Femur (tissue), 1 donor: ENCODE data around the gene MAB21L4.
A peak's percentile ranks its signal among the peaks of the same experiment; 100 is the strongest.

Source experiments
- DNase-seq: peaks from one replicate; pipeline ENCODE4 v3.0.0-alpha.2; 2017

MAB21L4 gene

DNA sequence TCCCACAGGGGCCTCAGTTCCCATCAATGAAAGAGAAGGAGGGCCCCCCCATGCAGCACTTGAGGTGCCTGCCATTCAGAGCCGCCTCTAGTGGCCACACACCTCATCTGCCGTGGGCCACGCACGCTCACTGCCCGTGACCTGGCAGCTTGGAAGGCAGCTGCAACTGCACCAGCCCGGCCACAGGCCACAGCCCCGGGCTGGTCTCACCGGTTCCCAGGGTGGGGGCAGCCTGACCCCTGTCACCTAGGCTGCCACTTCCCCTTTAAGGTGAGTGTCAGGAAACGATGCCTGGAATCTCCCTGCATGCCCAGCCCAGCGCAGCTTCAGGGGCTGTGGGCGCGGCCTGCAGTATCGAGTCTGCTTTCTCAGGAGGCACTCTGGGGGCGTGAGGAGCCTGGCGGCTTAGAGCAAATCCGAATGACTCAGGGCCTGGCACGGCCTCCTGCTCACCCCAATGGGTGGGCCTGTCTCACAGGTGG lies 2.6 kb downstream of the MAB21L4 start:
- DNase-seq: peak; percentile 54

DNA sequence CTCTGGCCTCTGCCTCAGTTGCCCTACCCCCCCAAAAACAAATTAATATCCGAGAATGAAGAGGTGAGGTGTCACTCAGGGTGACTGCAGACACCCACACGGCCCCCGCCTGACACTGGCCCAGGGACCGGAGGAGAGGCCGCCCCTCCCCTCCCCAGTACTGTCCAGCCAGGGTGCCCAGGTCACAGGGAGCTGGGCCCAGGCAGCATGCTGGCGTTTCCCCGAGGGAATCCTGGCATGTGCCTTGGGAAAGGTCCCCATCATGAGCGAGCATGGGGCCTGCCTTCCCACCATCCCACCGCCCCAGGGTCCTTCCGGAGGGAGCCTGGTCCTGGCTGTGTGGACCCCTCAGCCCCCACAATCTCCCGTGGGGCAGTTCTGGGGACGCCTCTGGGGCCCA lies 3.0 kb downstream of the MAB21L4 start:
- DNase-seq: no peak

DNA sequence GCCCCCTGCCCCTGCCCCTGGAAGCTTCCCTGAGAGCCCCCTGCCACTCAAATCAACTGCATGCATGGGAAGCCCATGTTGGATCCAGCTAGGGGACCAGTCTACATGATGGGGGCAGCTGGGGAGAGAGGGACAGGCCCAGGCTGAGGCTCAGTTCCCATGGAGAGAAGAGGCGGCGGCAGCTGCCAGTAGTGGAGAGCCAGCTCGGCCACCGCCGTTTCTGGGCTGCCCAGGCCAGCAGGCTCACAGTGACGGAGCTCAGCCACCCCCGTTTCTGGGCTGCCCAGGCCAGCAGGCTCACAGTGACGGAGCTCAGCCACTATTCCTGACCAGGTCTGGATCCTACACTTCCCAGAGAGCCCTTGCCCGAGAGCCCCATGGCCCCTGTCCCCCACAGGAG lies 3.6 kb downstream of the MAB21L4 start:
- no peak for DNase-seq

DNA sequence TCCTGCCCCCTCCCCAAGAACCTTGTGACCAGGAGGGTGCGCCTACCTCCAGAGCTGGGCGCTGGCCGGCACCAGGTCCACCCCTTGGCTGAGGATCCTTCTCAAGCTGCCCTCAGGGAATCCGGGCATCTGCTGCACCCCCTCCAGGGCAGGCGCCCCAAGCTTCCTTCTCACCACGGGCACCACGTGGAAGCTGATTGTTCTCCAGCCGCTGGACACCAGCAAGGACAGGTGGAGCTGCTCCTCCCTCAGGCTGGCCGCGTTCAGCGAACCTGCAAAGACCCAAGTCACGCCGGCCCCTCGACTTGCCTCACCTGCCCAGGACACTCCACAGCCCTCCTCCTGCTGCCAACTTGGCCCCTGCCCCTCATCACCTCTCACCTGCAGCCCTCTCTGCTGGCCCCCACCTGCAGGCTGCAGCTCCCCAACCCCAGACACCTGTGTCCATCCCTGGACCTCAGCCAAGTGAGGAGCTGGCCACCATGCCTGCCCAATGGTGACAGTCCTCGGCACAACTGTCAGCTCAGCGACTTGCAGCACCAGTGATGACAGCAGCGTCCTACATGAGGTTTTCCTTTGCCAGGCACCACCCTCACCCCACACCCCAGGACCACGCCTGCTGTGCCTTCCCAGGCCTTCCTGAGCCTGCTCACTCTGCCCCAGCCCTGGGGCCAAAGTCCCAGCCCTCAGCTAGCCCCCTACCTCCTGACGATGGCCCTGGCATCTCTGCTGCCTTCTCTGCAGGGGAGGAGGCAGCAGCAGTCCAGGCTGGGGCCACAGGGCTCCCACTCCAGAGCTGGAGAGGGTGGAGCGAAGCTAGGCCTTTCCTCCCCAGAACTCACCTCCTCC lies 4.2 kb downstream of the MAB21L4 start:
- DNase-seq: no peak

DNA sequence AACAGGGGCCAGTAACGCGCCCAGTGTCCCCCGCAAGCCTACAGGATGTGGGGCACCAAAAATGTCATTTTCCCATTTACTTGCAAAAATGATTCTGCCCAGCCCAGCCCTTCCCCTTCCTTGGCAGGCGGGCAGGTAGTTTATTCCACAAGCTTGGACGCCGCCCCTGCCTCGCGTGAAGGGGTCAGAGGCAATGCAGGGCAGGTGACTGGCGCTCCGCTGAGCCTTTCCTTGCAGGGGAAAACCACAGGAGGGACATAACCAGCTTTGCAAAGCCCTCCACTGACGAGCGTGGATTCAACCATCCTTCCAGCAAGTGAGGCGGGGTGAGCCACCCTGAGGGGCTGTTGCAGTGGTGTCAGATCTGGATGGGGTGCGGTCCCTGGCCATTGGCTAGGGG lies 5.3 kb downstream of the MAB21L4 start:
- no peak for DNase-seq

DNA sequence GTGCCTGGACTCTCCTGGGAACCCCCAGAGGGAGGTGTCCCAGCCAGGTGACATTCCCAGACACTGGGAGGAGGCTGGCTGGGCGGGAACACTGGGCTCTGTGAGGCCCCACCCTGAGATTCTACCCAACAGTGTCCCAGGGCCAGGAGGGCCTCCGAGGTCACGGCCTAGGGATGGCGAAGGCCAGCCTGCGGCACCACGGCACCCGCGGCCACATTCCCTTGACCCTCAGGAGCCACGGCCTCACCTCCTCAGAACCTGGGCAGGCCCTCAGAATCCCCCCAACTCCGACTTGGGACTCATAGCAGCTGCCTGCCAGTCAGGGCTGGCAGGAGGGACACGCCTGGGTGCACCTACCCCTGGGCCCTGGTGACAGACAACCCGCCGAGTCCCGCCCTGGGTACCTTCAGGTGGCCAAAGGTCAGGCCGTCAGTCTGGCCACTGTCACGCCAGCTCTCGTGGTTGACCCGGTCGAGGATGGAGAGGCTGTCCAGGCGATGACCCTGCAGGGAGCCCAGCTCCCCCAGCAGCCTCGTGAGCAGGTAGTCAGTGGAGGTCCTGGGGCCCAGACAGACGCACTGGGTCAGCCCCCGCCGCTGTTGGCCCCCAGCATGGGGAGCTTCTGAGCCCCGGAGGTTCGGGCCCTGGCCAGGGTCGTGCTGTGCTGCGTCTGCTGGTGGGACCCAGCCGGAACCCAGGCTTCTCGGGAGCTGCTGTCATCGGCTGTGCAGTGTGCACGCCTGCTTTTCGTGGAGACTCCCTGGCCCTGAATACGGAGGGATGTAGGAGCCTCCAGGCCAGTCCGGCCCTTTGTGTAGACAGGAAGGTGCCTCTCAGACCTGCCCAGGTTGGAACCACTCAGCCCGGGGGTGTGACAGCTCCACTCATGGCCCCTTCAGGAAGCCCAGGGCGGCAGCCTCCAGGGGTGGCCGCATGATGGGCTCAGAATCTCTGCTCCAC lies 6.1 kb downstream of the MAB21L4 start:
- DNase-seq: no peak

DNA sequence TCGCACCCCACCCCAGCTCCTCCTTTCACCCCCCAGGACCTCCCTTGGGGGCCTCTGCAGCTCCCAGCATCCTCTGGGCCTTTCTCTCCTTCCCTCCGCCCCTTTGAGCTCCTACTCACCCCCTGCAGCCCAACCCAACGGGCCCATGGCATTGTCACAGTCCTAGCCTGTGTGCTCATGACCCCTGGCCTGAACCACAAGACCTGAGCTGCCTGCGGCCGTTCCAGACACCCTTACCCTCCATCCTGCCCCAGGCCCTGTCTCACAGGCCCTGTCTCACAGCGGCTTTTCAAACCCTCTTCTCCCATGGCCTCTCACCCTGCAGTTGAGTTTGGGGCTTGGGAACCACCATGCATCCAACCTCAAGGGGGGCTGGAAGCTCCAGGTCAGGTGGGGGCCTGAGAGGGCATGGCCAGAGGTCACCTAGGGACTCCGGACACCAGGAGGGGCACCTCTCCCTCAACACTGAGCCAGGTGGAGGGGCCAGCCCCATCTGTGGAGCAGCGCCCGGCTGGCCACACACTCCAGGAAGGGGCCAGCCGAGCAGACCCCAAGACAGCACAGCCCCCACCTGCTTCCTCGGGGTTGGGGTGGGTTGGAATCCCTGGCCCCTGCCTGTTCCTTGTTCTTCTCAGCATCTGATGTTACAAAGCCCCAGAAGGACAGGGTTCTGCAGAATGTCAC lies 6.9 kb downstream of the MAB21L4 start:
- DNase-seq: no peak

DNA sequence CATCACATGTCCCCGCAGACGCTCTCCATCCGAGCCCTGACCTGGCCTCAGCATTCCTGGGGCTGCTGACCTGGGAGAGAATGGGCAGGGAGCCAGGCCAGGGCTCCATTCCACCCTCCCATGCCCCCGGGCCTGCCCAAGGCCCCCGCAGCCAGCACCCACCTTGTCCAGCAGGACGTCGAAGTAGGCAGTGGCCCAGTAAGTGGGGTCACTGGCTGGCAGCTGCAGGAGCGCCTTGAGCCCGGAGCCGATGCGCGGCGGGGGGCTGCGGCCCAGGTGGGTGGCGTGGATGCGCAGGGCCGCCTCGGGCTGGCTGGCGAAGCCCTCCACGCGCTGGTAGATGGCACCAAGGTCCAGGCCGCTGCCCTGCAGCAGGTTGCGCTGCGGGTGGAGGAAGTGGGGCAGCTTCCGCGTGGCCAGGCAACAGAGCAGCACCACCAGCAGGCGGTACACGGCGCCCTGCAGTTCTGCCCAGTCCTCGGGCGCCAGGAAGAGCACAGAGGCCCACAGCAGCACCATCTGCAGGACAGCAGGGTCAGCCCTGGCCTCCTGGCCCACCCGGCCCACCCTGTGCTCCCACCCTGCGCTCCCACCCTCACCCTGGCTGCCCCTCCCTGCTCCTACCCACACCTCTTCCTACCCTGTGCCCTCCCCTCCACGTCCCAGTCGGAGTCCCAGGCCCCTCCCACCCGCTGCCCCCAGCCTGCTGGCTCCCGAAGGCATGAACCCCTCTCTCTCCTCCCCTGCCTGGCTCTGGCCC lies 7.6 kb downstream of the MAB21L4 start:
- no peak for DNase-seq

DNA sequence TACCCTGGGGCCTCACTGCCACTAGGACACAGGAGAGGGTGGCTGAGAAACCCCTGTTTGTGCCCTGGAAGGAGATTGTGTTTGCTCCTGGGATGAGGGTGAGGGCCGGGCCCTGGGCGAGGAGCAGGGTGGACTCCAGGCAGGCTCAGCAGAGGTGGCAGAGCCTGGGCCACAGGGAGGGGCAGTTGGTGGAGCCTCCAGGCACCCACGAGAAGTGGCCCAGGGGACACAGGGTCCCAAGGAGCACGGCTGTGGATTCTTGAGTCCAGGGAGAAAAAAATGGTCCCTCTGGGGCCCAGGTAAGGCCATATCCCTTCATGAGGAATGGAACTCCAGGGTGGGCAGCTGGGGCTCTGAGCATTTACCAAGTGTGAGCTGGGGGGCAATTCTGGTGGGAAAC lies 8.3 kb downstream of the MAB21L4 start:
- DNase-seq: no peak

DNA sequence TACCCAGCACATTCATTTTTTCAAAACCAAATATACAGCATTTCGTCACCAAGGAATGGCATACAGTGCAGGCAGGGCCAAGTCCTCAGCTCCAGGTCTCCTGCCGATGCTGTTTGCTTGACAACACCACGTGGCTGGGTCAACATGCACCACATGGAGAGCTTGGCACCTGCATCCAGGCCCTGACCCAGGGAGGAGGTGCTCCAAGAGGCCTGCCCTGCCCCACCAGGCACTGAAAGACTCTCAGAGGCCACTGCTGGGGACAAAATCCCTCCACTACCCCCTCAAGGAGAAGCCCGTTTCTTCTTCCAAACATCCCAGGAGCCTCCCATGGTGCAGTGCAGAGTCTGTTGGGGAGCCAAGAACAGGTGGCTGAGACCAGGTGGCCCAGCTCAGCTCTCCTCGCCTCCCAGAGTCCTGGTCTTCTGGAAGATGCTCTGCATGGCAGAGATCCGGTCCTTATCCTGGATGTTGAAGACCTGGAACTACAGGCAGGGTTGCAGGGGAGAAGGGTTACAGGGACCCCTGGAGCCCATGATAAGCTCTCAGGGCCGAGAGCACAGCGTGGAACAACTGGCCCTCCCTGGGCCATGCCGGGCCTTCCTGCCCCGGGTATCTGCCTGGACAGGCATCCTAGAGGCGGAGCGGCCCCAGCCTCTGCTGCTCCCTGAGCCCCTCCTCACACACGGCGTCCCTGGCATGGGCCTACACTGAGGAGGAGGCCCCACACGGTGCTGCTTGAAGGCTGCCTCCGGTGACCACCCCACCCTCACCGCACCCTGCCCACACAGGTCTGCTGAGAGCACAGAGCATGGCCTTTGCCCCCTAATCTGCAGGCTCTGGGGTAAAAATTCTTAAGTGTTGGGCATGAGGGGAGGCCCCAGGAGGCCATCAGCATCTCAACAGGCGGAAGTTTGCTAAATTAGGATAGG lies 9.0 kb downstream of the MAB21L4 start:
- no peak for DNase-seq

DNA sequence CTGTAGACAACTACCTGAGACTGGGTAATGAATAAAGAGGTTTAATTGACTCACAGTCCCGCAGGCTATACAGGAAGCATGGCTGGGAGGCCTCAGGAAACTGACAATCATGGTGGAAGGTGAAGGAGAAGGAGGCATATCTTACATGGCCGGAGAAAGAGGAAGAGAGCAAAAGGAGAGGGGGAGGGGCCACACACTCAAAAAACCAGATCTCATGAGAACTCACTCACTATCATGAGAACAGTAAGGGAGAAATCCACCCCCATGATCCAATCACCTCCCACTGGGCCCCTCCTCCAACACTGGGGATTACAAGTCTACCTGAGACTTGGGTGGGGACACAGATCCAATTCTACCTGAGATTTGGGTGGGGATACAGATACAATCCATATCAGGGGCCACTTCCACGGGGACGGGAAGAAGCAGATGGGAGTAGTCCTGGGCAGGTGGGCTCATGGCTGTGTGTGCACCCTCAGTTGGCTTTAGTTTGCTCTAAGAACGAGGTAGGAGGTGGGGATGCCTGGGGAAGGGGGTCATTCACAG lies 9.9 kb downstream of the MAB21L4 start:
- DNase-seq: no peak

DNA sequence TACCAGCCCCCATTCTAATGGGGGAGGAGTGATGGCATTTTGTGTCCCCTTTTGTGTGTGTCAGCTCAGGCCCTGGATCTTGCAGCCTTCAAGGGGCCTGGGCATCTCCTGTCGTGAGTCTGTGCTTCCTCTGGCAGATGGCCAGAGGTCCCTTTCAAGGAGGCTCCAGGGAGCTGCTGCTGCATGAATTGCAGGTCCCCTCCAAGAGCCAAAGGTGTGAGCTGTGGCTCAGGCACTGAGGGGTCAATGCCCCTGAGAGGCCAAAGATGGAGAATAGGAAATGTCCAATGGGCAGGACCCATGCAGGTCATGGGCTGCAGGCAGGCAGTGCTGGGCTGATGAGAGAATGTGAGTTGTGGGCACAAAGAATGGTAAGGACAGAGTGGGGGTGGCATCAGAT lies 10.4 kb downstream of the MAB21L4 start:
- DNase-seq: no peak

DNA sequence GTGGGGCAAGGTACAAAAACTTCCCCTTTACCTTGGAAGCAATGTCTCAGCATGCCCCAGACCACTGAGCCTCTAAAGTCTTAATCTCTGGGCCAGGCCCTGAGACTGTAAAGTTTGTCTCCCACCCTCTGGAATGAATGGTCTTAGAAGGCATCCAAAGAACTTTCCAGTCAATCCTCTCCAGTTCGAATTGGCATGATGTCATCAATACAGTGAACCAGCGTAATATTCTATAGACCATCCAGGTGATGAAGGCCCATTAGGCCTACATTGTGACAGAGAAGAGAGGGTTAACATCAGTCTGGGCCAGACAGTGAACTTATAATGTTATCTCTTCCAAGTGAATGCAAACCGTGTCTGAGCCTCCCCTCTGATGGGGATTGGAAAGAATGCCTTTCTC lies 11.2 kb downstream of the MAB21L4 start:
- DNase-seq: no peak

DNA sequence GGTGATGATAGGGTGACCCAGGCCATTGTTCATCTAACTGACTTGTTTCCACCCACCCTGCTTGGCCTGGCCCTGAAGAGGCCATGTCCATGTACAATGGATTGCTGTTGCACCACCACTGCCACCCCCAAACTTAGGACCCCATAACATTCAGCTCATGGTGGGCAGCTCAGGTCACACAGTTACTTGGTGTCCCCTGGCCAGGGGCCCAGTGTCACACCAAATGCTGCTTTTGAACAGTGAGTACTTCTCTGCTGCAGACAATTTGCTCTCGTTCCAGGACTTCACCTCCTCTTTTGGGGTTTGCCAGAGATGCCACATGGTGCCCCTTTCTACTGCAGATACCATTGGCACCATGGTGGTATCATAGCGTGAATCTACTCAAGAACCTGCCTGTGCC lies 11.7 kb downstream of the MAB21L4 start:
- DNase-seq: no peak

DNA sequence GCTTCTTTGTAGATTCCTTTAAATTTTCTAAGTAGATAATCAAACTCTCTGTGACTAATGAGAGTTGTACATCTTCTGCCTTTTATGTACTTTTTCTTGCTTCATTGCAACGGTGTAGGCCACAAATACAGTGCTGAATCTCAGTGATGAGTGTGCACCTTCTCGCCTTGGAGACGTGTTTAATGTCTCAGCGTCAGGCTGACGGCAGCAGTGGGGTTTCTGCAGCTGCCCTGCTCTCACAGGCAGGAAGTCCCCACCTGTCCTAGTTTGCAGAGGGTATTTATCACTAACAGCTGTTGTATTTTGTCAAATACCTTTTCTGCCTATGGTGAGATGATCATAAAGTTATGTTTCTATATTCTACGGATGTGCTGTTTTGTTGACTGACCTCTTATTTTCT lies 14.0 kb downstream of the MAB21L4 start:
- DNase-seq: no peak

DNA sequence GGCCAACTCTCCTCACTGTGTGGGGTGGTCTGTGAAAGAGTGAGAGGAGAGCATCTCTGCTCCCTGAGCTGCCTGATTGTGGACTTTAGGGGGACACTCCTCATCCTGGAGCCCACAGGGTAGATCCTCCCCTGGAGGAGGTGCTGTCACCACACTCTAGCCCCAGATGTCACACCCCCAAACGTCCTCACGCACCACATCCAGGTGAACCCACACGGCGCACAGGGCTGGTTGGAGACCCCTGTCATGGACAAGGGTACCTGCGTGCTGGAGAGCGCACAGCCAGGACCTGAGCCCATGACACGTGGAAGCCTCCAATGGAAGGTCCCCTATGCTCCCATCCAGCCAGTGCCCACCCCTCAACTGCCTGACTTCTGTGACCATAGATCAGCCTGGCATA lies 16.9 kb downstream of the MAB21L4 start:
- DNase-seq: no peak

DNA sequence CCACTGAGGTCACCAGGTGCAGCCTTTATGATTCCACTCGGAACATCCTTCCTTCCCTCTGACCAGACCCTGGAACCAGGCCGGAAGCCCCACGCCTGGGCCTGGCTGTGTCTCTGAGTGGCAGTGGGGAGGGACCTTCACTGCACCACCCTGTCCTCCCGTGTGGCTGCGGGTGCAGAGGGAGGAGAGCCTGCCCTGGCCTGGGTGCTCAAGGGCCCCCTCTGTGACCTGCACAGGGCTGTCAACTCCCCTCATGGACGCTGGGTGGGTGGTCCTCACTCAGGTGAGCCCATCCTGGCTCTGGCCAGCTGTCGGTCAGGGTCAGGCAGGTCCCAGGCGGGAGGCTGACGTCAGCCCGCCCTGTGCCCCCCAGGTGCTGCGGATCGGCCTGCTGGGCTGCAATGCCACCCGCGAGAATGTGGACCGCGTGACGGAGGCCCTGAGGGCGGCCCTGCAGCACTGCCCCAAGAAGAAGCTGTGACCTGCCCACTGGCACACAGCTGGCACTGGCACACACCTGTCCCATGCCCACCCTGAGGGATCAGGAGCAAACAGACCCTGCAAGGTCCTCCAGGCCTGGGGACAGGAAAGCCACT lies 17.5 kb downstream of the MAB21L4 start:
- DNase-seq: no peak

DNA sequence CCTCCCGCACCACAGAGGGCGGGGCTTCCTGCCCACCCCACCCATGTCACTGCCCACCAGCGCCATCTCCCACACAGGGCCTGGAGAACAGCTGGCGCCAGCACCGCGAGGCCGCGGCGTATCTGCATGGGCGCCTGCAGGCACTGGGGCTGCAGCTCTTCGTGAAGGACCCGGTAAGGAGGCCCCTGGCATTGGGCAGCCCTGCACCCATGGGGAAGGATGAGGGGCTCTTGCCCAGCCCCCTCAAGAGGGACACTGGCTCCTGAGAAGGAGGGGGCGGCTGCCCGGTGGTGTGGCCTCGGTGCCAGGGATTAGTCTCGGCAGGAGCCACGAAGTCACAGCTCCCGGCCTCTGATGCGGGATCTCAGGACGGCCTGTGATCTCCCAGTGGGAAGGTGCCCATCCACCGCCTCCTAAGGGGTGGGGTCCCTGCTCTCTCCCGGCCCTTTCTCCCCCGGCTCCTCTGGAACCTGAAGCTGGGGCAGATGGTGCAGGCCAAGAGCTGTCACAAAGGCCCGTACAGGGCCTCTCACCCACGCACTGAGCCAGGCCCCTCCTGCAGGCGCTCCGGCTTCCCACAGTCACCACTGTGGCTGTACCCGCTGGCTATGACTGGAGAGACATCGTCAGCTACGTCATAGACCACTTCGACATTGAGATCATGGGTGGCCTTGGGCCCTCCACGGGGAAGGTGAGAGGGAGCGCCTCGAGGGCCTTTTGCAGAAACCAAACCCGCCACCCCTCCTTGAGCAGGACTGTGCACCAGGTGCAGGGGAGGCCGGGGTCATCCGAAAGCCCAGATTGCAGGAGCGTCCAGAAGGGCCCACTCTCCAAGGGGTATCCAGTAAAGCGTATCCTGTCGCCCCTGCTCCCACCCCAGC lies 18.3 kb downstream of the MAB21L4 start:
- DNase-seq: no peak

DNA sequence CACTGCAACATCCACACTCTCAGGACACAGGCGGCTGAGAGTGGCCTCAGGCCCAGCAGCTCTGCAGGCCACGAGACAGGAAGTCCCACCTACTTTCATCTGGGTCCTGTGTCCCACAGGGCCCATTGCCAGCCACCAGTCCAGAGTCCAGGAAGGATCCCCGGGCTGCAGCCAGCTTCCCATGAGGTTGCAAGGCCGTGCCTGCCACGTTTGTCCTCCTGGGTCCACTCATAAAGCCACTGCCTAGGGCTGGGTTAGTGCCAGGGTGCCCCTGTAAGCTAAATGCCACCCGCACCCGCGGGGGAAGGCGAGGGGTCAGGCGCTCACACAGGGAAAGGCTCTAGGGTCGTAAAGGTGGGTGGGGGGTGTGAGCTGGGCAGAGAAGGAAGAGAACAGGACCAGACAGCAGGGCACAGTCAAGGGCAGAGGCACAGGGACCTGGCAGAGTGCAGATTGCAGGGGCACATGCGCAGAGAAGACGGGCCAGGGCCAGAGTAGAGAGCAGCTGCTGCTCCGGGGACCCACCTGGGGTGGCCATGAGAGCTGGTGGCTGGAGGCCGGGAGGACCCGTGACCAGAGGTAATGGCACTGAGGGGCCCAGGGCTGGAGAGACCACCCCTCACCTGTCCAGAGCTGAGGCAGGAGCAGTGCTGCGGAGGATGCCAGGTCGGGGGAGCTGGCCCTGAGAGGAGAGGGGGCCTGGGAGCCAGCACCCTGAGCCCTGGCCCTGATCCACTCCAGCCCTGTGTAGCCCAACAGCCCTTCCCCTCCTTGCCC lies 19.3 kb downstream of the MAB21L4 start:
- DNase-seq: no peak
